HG03575 (cell line): Measurements from ENCODE around the gene GJC2.
A peak's percentile ranks its signal among the peaks of the same experiment; 100 is the strongest.

Experiments
- ATAC-seq: cut with Tn5 transposase; IDR thresholded peaks from one replicate; pipeline ENCODE4 v1.9.1; 2021; ENCODE audit not compliant: unreplicated experiment, insufficient number of reproducible peaks, low FRiP score; ENCODE audit errors: extremely low read depth

Gene GJC2

DNA sequence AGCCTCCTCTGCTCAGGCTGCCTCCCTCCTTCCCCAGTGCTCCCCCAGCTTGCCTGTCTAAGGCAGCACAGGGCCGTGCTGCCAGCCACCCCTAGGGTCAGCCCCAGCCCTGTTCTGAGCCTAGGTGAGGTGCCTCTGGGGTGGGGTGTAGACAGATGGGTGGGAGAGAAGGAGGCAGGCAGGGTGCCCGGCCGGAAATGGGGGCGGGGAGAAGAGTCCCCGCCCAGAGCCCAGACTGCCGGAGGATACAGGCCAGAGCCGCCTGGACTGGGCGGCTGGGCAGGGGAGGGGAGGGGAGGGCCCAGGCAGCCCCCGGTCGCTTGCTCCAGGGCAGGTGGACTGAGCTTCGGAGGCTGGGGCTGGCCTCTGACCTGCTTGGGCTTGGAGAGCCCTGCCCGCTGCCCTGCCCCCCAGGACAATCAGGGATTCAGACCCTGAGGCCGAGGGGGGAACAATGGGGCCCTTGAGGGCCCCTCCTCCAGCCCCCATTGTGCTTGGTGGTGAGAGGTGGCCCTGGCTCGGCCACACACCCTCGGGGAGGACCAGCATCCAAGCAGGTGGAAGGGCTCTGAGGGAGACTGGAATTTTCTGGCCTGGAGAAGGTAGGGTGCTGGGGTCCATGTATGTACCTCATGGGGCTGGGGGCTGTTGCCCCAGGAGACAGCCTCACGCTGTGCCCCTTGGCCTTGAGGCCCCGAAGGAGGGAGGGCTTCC, at the start of gene GJC2:
GJC2 (plus strand) TSS at position 525 of the 714 bp plus-strand sequence. CDS start 7,829 bp downstream, outside the sequence.
- no peak for ATAC-seq

DNA sequence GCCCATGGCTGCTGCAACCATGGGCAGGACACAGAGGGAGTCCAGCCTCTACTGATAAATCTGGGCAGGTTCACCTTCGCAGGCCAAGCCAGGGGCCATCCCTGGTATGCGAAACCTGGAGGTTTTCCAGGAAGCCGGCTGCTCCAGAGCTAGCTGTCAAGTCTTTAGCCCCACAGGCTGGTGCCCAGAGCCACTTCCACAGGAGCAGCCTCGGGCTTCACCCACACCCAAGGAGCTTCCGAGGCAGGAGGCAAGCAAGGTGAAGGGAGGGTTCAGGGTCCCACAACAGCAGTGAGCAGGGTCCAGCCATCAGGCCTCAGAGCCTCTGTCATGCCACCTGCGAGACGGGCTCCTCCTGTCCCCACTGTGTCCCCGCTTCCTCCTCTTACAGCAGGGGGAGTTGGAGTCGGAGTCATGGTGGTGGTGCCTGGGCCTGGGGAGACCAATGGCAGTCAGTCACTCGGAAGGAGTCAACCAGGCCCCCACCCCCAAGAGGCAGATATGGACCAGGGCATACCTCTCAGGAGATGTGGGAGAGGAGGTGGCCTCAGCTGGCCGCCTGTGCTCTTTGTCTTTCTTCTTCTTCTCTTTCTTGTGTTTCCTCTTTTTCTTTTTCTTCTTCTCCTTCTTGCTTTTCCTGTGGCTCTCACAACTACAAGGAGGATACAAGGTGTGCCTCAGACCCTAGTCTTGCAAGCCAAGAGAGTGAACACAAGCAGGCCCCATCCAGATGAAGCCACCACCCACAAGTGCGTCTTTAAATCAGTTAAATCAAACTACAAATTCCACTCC, 48.7 kb upstream of the GJC2 start:
- ATAC-seq, result no peak

DNA sequence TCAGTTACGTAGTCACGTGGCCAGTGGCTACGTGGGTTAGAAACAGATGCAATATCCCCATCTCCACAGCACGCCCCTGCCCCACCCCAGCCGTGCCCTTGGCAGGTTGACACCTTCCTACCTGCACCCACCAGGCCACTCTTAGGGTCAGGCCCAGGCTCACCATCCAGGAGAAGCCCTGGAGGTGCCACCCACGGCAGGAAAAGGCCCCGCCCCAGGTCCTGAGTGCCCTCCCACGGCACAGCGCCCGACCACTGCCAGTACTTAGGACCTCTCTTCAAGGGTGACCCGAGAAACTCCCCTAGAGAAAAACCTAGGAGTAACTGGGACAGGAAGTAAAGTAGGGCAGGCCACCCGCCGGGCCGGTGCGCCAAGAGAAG, 48.1 kb upstream of the GJC2 start:
- no peak for ATAC-seq

DNA sequence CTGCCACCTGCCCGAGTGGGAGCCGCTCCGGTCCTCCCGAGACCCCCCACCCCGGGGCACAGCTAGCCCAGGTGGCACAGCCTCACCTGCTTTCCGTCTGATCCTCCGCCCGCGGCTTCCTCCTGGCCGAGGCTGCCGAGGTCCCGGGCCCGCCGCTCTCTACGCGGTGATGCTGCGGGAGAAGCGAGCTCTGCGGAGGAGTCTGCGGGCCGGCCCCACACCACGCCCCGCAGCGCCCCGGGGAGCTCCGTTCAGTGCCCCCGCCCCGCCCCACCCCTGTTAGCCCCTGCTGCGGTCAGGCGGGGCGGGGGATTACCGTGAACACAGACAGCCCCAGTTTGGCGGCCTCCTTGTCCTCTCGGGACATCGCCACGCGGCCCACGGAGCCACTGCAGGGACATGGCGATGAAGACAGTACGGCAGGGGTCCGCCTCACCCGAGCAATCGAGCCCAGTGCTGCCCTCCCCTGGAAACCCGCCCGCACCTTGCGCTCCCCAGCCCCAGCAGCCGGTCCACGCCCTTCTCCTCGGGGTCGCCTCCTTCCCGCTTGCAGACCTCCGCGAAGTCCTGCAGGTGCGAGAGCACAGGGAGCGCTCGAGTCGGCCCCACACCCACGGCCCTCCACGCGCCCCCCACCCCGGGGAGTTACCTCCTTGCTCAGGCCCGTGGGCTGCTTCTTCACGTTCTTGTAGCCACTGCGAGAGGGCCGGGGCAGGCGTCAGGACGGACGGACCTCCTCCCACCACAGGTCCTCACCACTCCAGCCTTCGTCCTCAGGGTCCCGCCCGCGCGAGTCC, 47.5 kb upstream of the GJC2 start:
- ATAC-seq, result no peak

DNA sequence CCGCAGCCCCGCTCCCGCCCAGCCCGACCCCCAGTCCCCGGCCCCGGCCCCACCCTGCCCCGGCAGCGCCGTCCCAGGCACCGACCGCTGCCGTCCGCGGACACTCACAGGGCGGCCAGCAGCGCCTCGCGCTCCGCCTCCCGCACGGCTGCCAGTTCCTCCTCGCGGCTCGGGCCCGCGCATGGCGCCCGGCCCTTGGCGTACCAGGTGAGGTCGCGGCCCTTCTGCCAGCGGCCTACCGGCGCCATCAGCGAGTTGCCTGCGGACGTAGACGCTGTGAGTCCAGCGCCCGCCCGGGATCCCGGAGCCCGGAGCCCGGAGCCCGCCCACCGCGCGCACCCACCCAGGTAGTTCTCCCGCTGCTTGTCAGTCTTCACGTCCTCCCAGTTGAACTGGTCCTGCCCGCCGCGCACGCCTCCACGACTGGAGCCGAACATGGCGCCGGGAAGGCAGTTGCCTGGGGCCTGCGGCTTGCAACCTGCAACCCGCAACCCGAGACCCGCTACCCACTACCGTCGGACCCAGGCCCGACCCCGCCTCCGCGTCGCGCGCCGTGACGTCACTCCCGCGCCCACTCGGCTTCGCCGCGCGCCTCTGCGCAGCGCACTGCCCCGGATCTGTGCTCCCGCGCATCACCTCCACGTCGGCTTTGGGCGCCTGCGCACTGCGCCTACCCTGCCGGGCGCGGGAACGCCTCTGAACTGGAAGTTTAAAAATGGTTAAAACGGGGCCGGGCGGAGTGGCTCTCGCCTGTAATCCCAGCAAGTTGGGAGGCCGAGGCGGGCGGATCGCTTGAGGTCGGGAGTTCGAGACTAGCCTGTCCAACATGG, 46.7 kb upstream of the GJC2 start, which contains the start of gene C1orf35:
C1orf35 (minus strand) TSS at position 535 of the 830 bp plus-strand sequence; CDS start at position 437, 98 bp downstream.
- ATAC-seq, result peak; percentile 29

DNA sequence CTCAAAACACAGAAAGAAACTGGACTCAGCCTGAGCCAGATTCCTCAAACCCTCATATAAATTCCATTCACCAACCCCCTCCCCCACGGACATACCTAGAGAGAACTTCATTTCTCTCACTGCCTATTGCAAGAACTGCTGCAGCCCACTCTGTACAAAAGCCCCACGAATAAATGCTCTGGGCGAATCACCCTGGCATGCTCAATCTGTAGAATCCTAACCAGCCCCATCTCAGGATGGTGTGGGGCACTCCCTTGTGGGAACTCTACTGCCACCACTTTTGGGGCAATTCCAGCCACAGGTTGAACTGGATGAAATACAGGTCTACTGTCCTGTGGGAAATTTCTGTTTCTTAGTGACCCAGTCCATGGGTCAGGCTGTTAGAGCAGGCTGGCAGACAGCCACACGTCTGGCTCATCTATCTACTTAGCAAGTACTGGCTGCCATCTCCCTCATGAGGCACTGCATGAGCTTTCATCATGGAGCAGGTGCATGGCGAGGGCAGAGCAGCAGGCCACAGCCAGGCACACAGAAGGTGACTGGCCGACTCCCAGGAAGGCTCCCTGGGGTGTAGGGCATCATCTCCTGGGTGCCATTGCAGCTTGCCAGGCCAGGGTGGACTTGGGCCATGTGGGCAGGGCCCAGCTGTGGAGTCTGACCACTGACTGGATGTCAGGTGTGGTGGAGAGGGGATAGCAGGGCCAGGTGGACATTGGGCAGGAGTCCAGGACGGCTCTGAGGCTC, 45.0 kb upstream of the GJC2 start:
- ATAC-seq, result no peak

DNA sequence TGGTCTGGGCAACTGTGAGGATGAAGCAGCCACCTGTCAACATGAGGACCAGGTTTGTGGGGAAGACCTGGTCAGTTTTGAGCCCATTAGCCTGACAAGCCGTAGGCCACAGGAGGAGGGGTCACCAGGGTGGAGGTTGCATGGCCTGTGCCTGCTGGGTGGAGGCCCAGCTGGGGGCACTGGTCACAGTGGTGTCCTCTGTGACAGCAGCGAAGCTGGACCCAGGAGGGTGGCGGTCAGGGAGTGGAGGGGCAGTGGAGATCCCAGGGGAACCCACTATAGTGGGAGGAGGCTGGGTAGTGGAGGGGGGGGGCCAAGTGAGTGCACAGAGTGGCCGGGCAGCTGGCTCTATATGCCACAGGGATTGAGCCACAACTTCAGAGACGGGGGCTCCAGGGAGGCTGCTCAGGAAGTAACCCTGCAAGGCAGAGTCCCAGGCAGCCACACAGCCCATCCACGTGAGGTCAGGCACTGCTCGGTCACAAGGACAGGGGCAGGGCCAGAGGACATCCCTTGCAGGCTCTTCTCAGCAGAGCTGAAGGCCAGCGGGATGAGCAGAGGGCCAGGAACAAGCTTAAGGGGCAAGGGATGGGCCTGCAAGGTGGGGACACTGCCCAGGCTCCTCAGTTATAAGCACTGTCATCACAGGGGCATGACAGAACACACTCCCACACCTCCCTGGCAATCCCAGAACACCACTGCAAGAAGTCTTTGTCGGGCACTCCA, 44.3 kb upstream of the GJC2 start:
- no peak for ATAC-seq

DNA sequence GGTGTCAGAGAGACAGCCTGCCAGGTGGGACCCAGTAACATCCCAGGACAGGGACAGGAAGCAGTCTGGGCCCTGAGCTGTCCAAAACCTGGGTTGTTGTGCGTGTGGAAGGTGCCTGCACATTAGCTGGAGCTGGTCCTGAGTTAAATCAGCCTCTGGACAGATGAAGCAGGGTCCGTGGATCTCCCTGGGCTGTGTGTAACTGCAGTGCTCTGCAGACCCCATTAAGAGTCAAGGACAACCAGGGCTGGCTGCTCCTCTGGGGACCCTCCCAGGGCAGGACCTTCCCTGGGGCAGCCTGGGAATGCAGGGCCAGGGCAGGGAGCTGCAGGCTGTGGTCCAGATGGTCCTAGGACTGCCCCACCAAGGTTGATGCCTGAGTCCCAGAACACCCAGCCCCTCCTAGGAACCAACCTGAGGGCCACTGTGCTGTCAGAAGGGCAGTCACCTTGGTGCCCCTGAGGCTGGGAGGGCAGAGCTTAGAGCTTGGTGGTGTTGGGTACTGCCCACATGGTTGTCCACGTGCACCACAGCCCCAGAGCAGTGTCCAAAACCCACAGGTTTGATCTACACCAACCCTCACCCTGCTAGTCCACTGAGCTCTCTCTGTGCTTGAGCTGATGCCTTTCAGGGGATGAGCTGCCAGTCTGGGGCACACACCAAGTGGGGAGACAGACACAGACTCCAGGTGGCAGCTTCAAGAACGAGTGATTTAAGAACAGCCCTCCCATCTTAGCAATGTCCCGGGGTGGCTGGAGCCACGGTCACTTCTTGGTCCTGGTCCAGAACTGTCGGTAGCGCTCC, 43.5 kb upstream of the GJC2 start:
- no peak for ATAC-seq

DNA sequence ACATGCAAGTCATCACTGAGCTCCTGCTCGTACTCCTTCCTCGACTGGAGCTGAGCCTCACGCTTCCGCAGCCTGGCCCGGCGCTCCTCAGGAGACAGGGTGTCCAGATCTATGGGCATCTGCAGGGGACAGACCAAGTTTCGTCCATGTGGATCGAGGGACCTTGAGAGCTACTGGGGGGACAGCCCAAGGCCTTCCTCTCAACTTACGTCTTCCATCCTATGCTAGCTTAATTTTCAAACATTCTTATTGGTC, 43.0 kb upstream of the GJC2 start:
- ATAC-seq, result no peak

DNA sequence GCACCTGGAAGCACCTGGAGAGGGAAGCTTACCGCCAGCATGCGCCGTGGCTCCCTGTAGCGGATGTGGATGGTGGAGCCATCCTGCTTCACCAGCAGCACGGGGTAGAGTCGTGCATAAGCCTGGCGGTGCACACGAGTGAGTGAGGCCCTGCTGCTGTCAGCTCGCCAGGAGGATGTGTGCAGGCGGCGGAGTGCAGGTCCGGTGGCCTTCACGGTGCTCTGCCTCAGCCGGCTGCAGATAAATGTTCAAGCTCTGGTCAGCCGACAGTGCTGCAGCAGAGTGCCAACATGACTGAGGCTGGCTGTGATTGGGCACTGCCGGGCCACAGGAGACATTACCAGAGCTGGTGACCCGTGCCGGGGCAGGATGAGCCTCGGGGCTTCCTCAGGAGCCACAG, 42.1 kb upstream of the GJC2 start:
- no peak for ATAC-seq

DNA sequence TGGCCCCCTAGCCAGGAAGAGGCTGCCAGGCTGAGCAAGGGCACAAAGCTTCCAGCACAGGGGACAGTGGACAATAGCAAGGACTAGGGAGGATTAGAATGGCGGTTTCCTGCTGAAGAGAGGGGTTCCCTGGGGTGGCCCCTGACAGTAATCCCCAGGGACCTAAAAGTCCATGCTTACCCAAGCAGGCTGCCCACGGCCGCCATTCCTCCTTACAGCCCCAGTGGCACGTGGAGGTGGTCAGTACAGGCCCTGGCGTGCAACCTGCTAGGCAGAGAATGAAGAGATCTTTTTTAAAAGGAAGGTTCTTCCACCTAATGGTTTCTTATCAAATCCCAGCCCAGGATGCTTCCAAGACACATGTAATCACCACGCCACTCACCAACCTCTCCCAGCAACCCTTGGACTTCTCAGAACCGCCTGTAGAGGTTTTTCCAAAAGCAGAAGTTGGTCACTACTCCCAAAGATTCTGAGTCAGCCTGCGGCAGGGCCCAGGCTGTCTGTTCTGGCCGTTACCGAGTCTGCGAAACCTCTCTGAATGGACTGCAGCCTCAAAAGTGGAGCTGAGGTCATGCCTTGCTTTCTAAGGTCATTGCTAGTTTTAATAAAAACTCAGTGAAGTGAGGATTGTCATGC, 41.6 kb upstream of the GJC2 start:
- no peak for ATAC-seq

DNA sequence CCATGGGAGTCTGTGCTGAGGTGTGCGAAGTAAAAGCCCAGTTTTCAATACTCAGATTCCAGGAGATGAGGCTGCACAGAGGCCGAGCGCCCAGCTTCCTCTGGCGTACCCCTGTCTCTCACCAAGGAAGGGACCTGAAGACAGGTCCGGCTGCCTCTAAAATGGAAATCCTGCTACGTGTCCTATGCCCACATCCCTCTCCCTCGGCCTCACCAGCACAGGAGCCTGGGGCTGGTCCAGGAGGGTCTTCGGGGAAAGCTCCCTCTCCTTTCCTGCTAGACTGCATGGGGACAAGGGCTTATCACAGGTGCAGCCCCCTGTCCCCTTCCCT, 41.0 kb upstream of the GJC2 start:
- ATAC-seq, result no peak

DNA sequence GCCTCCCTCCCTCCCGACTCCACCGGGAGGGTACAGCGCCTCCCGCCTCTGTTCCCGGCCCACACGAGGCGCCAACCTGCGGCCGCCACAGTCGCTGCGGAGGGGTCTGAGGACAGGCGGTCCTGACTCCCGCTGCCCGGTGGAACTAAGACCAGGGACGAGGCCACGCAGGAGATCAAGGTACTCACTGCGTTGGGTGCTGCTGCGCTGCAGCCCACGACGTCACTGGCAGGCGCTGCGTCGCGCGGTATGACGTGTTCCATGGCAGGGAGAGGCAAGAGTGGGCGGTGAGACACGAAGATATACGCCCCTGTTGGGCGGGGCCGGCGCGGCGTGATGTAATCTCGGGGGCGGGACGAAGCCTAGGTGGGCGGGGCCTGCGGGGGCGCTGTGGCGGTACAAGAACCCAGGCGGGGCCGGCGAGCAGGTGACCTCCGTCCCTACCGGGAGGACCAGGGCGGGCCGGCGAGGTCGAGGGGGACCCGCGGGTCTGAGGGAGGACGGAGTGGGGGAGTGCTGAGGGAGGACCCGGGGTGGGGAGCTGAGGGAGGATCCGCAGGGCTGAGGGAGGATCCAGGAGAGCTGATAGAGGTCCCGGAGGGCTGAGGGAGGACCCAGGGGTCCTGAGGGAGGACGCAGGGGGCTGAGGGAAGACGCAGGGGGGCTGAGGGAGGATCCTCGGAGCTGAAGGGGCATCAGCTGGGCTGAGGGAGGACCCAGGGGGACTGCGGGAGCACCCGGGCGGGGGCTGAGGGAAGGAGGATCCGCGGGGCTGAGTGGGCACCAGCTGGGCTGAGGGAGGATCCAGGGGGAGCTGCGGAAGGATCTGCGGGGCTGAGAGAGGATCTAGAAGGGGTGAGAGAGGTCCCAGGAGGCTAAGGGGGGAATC, 40.4 kb upstream of the GJC2 start, which contains the start of gene MRPL55:
MRPL55 (minus strand) TSS at position 227 of the 889 bp plus-strand sequence. CDS start 1,039 bp downstream, outside the sequence.
- peak; percentile 59 for ATAC-seq

DNA sequence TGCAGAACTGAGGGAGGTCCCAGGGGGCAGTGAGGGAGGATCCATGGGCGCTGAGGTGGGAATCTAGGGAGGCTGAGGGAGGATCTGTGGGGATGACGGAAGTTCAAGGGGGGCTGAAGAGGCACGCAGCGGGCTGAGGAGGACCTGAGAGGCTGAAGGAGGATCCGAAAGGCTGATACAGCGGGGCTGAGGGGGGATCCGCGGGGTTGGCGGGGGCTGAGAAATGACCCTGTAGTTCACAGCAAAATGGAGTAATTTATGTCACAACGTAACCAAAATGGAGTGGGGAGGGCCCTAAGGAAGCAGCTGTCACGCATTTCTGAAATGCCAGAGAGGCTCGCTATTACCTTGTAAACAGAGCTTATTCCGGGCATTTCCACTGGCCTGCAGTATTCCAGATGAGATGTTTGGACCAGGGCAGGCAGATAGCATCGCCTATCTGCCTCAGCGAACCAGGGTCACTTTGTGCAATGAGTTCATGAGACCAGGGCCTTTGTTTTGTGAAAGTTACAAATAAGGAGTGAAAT, 39.7 kb upstream of the GJC2 start:
- ATAC-seq, result no peak

DNA sequence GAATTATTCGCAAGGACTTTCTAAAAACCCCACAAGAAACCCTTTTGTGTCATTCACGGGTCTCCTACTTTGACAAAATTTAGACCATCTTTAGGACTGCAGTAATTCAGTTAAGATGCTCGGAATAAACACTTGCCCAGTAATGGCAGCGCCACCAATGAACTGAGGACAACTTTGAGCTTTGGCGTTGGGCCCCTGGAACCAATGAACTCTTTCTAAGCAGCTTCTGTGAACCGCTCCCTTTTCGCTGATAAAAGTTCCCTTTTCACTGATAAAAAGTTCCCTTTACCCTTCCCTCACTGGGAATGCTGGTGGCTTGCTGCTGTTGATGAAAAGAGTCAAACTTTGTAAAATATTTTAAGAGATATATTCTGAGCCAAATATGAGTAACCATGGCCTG, 39.2 kb upstream of the GJC2 start:
- ATAC-seq, result no peak
